Amniotic epithelial cell (primary cell): ENCODE data around the gene IL4I1.

Experiments used
- DNase-seq: peaks from one replicate; pipeline ENCODE4 v3.0.0-alpha.2; 2010; ENCODE audit warnings: low read depth

IL4I1 gene

GRCh38 chr19:49851456-49852259 lies 45.0 kb downstream of the IL4I1 start:
- no peak for DNase-seq

- peak; percentile 87 for DNase-seq
Measured at GRCh38 chr19:49850487-49851342, 46.0 kb downstream of the IL4I1 start, which contains the start of gene PTOV1. TSS of gene PTOV1 (plus strand) at chr19:49851159.

- DNase-seq: no peak
Measured at GRCh38 chr19:49850221-49850486, 46.5 kb downstream of the IL4I1 start.

- DNase-seq: no peak
Measured at GRCh38 chr19:49849433-49850220, 47.1 kb downstream of the IL4I1 start.

GRCh38 chr19:49848938-49849337 lies 47.7 kb downstream of the IL4I1 start:
- DNase-seq: no peak

- DNase-seq: peak; percentile 95
Measured at GRCh38 chr19:49847731-49848696, 48.7 kb downstream of the IL4I1 start.

GRCh38 chr19:49846408-49846807 lies 50.3 kb downstream of the IL4I1 start:
- no peak for DNase-seq

- DNase-seq: no peak
Measured at GRCh38 chr19:49845414-49845813, 51.3 kb downstream of the IL4I1 start.

GRCh38 chr19:49844138-49845095 lies 52.3 kb downstream of the IL4I1 start:
- DNase-seq: peak; percentile 70

- no peak for DNase-seq
Measured at GRCh38 chr19:49843265-49843664, 53.4 kb downstream of the IL4I1 start.

- no peak for DNase-seq
Measured at GRCh38 chr19:49840736-49841249, 55.9 kb downstream of the IL4I1 start.

- DNase-seq: no peak
Measured at GRCh38 chr19:49840321-49840720, 56.4 kb downstream of the IL4I1 start.

- DNase-seq: no peak
Measured at GRCh38 chr19:49839713-49840112, 57.0 kb downstream of the IL4I1 start.
